ENCODE results near the gene SLC6A19. TPM values are rescaled to one million over a fixed set of nuclear protein-coding genes. Genes with fewer than 3 reads are reported as not detected.

The SLC6A19 gene
- total RNA-seq, 2 donors from 2014 or later, result 0.09 to 0.15 TPM

- H3K27me3 Mint-ChIP-seq (ENCODE audit: insufficient read depth), result peaks cover 3% of the 10 kb centered on the region
Measured at GRCh38 chr5:1163366-1163765, 38.0 kb upstream of the SLC6A19 start.

DNA sequence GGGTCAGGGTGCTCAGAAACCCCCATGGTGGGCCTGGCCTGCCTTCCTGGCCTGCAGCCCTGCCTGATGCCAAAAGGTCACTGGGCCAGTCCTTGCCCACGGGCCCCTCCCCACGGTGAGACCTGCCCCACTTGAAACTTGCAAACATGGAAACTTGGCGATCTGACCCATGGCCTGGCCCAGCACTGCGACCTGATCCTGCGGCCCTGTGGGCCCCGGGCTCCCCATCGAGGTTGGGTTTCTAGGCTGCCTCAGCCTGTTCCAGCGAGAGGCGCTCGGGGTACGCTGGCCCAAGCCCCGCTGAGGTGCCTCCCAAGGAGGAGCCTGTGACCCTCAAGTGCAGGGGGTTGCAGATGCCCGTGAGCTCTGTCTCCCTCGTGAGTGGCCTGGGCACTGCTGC lies 37.5 kb upstream of the SLC6A19 start:
- Mint-ChIP-seq H3K27me3 (ENCODE audit: insufficient read depth) (no peaks in the 10 kb centered on the region), H3K9me3 (no peaks in the 10 kb centered on the region), H3K36me3 (ENCODE audit: low read depth) (no peaks in the 10 kb centered on the region), H3K4me1 (peaks cover 34% of the 10 kb centered on the region), H3K4me3 (no peak overlapping the region), H3K27ac (no peak overlapping the region)
- 94 to 98% methylated on average over 9 to 14 of the region's 14 CpGs for WGBS, 2 experiments (ENCODE audit: insufficient coverage in 1 of 2, insufficient read length in 1 of 2)
- Histone ChIP-seq H3K9ac (ENCODE audit: extremely low read depth, low read length, poor library complexity, severe bottlenecking) (no peak overlapping the region), H3K9me3 (ENCODE audit: control insufficient read depth, low read length) (no peaks in the 10 kb centered on the region), H3K36me3 (ENCODE audit: control insufficient read depth, insufficient read depth, low read length) (no peaks in the 10 kb centered on the region), H3K27ac (ENCODE audit: low read depth, low read length) (no peak overlapping the region), H3K27me3 (ENCODE audit: control insufficient read depth, insufficient read depth, low read length, poor library complexity, severe bottlenecking) (no peaks in the 10 kb centered on the region), H3K4me1 (ENCODE audit: control insufficient read depth, insufficient read depth, low read length) (peaks cover 8% of the 10 kb centered on the region), H3K4me3 (ENCODE audit: low read length) (no peak overlapping the region)
- DNase-seq, result no peak
- TF ChIP-seq, protein P1, sequence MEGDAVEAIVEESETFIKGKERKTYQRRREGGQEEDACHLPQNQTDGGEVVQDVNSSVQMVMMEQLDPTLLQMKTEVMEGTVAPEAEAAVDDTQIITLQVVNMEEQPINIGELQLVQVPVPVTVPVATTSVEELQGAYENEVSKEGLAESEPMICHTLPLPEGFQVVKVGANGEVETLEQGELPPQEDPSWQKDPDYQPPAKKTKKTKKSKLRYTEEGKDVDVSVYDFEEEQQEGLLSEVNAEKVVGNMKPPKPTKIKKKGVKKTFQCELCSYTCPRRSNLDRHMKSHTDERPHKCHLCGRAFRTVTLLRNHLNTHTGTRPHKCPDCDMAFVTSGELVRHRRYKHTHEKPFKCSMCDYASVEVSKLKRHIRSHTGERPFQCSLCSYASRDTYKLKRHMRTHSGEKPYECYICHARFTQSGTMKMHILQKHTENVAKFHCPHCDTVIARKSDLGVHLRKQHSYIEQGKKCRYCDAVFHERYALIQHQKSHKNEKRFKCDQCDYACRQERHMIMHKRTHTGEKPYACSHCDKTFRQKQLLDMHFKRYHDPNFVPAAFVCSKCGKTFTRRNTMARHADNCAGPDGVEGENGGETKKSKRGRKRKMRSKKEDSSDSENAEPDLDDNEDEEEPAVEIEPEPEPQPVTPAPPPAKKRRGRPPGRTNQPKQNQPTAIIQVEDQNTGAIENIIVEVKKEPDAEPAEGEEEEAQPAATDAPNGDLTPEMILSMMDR (conservative IDR thresholded peaks at IDR 0.05), result no peak

More at GRCh38 chr5:1163366-1163765, 38.0 kb upstream of the SLC6A19 start:
- no peaks in the 10 kb centered on the region for H3K36me3 Mint-ChIP-seq (ENCODE audit: low read depth)
- Histone ChIP-seq H3K27me3 (ENCODE audit: control insufficient read depth, insufficient read depth, low read length, poor library complexity, severe bottlenecking) (no peaks in the 10 kb centered on the region), H3K27ac (ENCODE audit: low read depth, low read length) (no peak overlapping the region), H3K36me3 (ENCODE audit: control insufficient read depth, insufficient read depth, low read length) (no peaks in the 10 kb centered on the region), H3K9ac (ENCODE audit: extremely low read depth, low read length, poor library complexity, severe bottlenecking) (no peak overlapping the region), H3K4me1 (ENCODE audit: control insufficient read depth, insufficient read depth, low read length) (peaks cover 9% of the 10 kb centered on the region), H3K4me3 (ENCODE audit: low read length) (no peak overlapping the region), H3K9me3 (ENCODE audit: control insufficient read depth, low read length) (no peaks in the 10 kb centered on the region)
- no peak overlapping the region for H3K4me3 Mint-ChIP-seq
- DNase-seq, result no peak
- no peak overlapping the region for H3K27ac Mint-ChIP-seq
- no peaks in the 10 kb centered on the region for H3K9me3 Mint-ChIP-seq
- WGBS, 2 experiments (ENCODE audit: insufficient coverage in 1 of 2, insufficient read length in 1 of 2), result 95 to 98% methylated on average over 10 to 12 of the region's 12 CpGs
- TF ChIP-seq, protein P1 (conservative IDR thresholded peaks at IDR 0.05), result no peak
- H3K4me1 Mint-ChIP-seq, result peaks cover 39% of the 10 kb centered on the region

- WGBS, 2 experiments (ENCODE audit: insufficient coverage in 1 of 2, insufficient read length in 1 of 2), result 76 to 88% methylated on average over 15 to 27 of the region's 27 CpGs
Measured at GRCh38 chr5:1164696-1165630, 36.4 kb upstream of the SLC6A19 start.

More at GRCh38 chr5:1164696-1165630, 36.4 kb upstream of the SLC6A19 start:
- H3K27me3 Mint-ChIP-seq (ENCODE audit: insufficient read depth), result peaks cover 2% of the 10 kb centered on the region
- H3K27ac ChIP-seq (ENCODE audit: low read depth, low read length), result peak overlapping the region; percentile 29
- no peak overlapping the region for H3K4me3 Mint-ChIP-seq
- H3K4me3 ChIP-seq (ENCODE audit: low read length), result no peak overlapping the region
- DNase-seq, result no peak
- H3K9me3 Mint-ChIP-seq, result no peaks in the 10 kb centered on the region
- H3K27me3 ChIP-seq (ENCODE audit: control insufficient read depth, insufficient read depth, low read length, poor library complexity, severe bottlenecking), result no peaks in the 10 kb centered on the region
- TF ChIP-seq, protein P1 (conservative IDR thresholded peaks at IDR 0.05), result no peak
- peaks cover 3% of the 10 kb centered on the region for H3K4me1 ChIP-seq (ENCODE audit: control insufficient read depth, insufficient read depth, low read length)
- no peaks in the 10 kb centered on the region for H3K36me3 Mint-ChIP-seq (ENCODE audit: low read depth)
- peak overlapping the region; percentile 14 for H3K27ac Mint-ChIP-seq
- no peak overlapping the region for H3K9ac ChIP-seq (ENCODE audit: extremely low read depth, low read length, poor library complexity, severe bottlenecking)
- H3K4me1 Mint-ChIP-seq, result peaks cover 23% of the 10 kb centered on the region
- no peaks in the 10 kb centered on the region for H3K36me3 ChIP-seq (ENCODE audit: control insufficient read depth, insufficient read depth, low read length)
- no peaks in the 10 kb centered on the region for H3K9me3 ChIP-seq (ENCODE audit: control insufficient read depth, low read length)

Measured in endodermal cell (in vitro differentiated cells).